SHP77 (cell line): Measurements from ENCODE around the gene CYP1A1.
A peak's percentile ranks its signal among the peaks of the same experiment; 100 is the strongest.

ENCODE experiments used
- DNase-seq, 2 experiments: peaks; one replicate each; lab custom pipeline; 2025; lab: John Stamatoyannopoulos, UW

Gene CYP1A1, protein sequence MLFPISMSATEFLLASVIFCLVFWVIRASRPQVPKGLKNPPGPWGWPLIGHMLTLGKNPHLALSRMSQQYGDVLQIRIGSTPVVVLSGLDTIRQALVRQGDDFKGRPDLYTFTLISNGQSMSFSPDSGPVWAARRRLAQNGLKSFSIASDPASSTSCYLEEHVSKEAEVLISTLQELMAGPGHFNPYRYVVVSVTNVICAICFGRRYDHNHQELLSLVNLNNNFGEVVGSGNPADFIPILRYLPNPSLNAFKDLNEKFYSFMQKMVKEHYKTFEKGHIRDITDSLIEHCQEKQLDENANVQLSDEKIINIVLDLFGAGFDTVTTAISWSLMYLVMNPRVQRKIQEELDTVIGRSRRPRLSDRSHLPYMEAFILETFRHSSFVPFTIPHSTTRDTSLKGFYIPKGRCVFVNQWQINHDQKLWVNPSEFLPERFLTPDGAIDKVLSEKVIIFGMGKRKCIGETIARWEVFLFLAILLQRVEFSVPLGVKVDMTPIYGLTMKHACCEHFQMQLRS

DNA sequence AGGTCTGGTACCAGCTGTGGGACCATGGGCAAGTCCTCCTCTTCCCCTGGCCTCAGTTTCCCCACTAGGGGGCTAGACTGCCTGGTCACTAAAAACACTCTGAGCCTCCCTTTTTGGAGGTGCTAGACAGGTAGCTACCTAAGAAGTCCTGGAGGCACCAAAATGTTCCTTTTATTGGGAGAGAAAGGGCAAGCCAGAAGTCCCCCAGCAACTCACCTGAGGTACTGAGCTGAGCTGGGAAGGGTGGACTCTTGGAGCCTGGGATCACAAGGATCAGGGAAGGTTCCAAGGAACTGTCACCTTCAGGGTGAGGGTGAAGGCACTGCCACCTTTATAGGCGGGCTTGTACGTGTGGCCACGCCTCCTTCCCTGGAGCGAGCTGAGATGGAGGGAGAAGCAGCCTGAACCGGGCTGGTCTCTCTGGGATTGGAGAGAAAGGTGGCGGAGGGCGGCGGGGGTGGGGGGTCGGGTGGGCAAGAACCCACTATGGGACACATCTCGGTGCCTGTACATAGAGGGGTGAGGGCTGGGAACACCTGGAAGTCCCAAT, at the start of gene CYP1A1:
Gene CYP1A1, minus strand, starts transcription at position 304 of the 550 bp plus-strand sequence. CDS start 2,431 bp downstream, outside the sequence.
- peak in 1 of 2 experiments; percentile 10 for DNase-seq

DNA sequence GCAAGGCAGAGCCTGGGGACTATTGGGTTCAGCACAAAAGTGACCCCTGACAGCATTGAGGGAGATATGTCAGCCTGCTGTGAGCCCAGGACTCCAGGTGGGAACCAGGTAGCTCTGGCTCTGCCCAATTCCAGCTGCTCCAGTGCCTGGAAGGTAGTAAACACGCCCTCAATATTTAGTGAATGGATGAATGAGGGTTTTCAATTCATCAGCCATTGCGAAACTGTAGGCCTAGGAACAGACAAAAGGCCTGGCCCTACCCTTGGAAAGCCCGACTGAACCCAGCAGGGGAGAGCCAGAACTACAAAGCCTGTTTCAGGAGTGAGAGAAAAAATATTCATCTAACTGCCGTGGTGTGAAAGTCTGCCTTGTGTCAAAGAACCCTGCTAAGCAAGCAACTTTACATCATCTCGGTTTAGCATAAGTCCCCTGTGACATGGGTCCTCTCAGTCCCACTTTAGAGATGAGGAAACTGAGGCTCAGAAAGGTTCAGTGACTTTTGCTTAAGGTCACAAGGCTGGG, 48.5 kb upstream of the CYP1A1 start:
- DNase-seq, result no peak

DNA sequence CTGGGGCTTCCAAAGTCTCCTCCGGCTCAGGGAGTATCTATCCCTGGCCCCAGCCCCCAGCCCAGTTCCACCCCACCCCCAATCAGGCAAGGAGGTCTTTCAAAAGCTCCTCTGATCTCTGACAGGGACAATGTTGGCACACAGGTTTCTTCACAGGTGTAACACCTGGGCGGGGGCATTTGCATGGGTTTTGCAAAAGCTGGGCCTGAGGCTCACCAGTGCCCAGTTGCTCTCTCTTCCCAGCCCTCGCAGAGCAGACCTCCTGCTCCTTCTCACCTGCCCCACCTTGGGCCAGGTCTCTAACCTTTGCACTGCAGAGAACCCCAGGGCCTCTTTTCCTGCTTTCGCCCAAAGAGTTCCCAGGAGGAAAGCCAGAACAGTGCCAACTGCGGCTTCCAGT, 48.0 kb upstream of the CYP1A1 start:
- DNase-seq, result no peak

DNA sequence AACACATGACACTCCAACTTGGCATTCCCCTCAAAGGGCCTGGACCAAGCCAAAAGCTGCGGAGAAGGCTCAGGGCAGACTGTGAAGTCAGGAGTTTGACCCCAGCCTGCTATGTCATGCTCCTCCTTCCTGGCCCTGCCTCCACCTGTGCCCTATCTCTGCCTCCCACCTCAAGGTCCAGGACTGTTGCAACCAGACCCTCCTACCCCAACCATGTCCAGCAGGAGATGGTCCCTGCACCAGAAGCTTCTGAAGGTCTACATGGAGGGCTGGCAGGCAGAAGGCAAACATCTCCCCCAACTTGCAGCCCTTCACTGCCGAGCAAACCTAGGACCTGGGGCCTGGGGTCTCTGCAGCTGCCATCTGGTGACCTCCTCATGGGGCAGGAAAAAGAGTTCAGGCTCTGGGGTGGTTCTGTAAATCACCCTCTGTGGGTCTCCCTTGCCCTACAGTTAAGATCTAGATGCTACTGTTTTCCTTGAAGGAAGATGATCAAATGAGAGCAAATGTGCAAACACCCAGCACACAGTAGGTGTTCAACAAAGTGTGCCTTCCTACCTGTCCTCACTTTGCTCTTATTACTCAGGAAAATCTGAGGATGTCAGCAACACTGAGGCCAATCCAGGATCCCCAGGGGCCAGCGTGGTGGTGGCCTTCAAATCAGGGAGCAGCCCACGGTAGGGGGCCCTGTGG, 45.0 kb upstream of the CYP1A1 start:
- no peak for DNase-seq

DNA sequence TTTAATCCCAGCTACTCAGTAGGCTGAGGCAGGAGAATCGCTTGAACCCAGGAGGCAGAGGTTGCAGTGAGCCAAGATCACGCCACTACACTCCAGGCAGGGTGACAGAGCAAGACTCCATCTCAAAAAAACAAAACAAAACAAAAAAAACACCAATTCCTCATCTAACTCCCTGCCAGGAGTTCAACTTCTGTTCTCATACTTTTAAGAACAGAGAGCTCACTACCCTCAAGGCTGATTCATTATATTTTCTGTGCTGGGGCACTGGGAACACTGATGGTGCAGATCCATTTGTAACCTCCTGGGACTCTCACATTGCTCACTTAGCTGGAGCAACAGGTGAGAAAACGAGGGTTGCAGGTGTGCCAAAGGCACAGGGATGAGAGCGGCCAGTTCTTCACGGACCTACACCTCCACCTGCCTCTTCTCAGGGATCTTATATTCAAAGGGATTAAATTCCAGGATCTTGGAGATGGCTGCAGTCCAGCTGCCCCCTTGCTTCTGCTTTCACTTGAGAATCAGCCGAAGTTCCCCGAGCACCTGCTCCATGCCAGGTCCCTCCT, 44.2 kb upstream of the CYP1A1 start:
- no peak for DNase-seq

DNA sequence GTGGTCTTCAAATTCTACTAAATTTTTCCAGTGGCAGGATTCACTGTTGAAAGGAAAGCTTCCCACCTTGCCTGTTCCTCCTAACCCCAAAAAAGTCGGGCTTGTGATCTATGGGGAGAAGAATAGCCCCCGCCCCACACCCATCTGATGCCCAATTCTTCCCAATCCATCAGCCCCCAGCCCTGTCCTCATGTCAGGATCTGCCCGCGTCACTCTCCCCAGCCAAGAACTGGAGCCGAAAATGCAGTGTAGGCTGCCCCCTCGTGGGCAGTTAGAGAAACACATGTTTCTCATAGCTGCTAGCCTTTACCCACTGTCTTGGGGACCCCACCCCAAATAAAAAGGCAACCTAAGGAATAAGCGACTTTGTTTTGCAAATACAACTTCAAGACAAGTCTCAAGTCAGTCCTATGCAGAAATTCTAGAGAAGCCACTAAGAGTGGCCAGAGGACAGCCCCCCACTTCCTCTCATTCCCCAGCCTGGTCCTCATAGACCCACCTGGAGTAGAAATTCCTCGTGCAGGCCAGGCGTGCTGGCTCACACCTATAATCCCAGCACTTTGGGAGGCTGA, 43.5 kb upstream of the CYP1A1 start:
- peak in 1 of 2 experiments; percentile 63 for DNase-seq

DNA sequence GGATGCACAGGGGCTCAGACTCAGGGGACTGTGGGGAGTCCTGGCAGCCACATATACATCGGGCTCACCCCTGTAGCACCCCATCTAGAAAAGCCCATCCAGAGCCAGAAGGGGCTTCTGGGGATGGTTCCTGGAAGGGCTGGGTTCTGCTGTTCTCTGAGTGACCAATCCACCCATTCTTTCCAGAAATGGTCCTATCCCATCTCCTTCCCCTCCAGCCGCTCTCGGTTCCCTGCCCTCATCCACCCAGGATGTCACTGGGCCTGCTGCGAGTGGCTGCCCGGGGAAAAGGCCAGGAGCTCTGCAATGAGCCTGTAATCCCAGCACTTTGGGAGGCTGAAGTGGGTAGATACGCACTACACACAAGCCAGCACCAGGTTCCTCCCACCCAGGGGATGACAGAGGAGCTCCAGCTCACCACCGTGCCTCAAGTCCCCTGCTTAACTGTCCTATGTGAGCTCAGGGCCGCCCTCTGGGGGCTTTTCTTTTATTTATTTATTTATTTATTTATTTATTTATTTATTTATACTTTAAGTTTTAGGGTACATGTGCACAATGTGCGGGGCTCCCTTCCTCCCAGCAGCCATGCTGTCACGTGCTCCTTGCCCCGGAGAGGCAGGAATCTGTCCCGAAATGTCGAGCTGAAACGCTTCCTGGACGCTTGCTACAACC, 42.9 kb upstream of the CYP1A1 start:
- DNase-seq, result peak in 1 of 2 experiments; percentile 18

DNA sequence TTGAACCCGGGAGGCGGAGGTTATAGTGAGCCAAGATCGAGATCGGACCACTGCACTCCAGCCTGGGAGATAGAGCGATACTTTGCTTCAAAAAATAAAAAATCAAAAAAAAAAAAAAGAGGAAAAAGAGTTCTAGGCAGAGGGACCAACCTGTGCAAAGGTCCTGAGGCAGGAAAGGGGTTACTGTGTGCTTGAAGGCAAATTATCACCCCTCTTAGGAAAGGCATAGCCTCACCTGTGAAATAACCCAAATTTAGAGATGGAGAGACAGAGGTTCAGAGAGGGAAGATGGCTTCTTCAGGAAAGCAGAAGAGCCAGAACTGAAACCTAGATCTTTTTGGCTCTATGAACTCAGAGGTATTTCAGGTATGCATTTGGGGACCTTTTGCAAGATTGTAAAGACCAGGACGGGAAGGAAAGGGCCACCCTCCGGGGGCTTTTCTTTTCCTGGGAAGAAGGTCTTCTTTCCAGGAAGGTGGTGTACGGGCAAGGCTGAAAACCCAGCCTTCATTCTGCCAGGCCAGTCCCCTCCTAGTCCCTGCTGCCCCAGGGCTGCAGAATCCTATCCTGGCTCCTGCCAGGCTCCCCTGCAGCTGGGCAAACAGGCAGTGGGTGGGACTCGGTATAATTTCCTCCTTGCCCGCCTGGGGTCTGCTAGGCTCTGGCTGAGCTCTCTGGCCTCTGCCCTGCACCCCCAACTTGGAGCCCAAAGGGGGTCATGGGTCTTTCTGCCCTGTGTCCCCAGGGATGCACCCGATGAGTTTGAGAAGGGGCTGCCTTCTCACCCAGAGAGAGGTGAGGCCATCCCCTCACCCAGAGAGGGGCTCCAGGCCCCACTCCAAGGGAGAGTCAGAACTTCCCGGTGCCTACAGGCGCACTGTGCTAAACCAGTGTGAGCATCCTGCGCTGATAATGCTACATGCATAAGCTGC, 42.1 kb upstream of the CYP1A1 start:
- no peak for DNase-seq

DNA sequence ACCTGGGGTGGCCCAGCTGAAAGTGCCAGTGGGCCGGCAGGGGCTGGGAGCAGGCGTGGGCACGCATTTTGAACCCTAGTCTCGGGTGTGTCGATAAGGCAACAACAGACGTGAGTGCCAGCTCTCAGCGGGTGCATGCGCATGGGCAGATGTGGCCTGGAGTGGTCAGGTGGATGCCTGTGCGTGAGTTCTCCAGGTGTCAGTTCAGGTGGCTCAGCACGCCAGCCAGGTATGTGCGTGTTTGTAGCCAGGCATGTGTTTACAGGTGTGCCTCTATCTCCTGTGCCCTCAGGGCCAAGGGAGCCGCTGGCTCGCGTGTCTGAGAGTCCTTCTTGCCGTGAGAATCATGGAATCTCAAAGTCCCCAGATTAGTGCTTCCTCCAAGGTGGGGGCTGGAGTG, 38.1 kb upstream of the CYP1A1 start:
- DNase-seq, result no peak

DNA sequence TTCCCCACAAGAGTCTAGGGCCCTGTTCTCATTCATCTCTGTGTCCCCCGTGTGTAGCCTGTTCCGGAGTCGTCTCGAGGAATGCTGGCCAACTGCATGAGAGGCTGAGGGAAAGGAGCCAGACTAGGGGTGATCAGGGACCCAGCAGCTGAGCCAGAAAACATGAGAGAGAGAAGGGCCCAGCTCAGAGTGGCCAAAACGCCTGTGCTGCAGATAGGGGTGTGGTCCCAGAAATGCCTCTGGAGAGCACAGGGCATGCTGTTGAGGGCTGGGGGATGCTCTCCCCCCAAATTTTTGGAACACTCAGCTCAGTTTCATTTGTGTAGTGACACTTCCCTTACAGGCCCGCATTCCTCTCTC, 37.4 kb upstream of the CYP1A1 start:
- no peak for DNase-seq

DNA sequence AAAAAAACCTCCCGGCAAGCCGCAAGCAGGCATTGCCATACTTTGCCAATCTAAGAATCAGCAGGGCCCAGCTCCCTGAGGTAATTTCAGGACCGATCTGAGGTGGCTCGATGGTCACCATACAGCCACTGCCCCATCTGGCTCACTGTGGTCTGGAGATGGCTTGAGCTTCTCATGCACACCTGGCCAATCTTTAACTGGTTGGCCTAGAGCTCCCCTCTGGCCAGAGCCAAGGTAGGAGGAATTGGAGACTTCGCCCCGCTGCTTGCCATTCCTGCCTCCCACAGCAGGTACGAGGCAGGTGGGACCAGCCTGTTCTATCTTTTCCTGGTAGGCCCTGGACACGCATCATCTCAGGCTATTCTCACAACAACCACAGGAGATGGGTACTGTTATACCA, 33.4 kb upstream of the CYP1A1 start:
- no peak for DNase-seq

DNA sequence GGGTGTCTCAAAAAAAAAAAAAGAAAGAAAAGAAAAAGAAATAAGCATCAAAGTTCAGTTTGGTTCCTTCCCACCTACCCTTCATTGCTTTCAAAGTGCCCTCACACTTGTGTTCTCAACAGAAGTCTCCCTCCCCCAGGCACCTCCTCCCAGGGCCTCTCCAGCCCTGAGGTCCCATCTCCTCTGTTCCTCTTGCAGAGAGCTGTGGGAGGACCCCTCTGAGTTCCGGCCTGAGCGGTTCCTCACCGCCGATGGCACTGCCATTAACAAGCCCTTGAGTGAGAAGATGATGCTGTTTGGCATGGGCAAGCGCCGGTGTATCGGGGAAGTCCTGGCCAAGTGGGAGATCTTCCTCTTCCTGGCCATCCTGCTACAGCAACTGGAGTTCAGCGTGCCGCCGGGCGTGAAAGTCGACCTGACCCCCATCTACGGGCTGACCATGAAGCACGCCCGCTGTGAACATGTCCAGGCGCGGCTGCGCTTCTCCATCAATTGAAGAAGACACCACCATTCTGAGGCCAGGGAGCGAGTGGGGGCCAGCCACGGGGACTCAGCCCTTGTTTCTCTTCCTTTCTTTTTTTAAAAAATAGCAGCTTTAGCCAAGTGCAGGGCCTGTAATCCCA, 29.4 kb upstream of the CYP1A1 start:
- DNase-seq, result no peak

DNA sequence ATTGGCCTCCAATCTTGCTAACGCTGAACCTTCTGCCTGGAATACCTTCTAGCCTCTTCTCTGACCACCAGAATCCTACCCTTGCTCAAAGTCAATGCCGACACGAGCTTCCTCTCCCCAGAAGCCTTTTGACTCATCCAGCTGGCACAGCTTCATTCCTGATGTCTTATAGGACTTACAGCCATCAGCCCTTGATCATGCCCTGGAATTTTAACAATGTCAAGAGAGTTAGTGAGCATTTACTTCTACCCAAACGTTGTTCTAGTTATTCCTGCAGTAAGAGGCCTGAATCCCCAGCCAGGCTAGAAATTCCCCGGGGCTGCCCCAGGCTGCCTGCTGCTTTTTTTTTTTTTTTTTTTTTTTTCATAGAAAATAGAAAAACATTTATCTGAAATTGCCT, 27.2 kb upstream of the CYP1A1 start:
- no peak for DNase-seq

DNA sequence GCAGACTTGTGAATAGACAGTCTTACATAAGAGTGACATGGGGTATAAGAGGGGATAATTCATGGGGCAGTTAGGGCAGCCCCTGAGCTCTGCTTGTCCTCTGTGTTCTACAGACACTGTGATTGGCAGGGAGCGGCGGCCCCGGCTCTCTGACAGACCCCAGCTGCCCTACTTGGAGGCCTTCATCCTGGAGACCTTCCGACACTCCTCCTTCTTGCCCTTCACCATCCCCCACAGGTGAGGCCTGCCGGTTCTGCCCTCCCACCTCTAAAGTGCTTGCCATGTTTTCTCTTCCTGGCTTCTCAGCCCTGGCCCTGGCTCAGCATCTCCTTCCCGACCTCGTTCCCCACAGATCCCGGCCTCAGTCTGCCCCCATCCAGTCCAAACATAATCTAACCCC, 26.7 kb upstream of the CYP1A1 start:
- no peak for DNase-seq

DNA sequence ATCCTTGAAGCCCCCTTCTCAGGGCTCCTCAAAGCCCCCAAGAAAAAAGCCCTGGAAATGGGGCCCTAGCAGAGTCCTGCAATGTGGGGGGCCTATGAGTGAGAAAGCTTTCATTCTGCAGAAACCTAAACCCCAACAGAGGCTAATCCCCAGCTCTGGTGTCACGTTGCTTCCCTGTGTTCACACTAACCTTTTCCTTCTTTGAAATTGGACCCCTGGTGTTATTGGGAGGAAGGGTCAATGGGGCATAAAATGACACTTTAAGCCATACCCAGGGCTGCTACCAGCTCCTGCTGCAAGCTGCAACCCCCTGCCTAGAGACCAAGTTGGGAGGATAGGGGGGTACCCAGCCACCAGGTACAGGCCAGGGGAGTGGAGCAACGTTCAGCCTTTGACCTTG, 25.4 kb upstream of the CYP1A1 start:
- no peak for DNase-seq

DNA sequence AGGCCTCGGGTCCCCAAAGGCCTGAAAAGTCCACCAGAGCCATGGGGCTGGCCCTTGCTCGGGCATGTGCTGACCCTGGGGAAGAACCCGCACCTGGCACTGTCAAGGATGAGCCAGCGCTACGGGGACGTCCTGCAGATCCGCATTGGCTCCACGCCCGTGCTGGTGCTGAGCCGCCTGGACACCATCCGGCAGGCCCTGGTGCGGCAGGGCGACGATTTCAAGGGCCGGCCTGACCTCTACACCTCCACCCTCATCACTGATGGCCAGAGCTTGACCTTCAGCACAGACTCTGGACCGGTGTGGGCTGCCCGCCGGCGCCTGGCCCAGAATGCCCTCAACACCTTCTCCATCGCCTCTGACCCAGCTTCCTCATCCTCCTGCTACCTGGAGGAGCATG, 24.5 kb upstream of the CYP1A1 start:
- no peak for DNase-seq

DNA sequence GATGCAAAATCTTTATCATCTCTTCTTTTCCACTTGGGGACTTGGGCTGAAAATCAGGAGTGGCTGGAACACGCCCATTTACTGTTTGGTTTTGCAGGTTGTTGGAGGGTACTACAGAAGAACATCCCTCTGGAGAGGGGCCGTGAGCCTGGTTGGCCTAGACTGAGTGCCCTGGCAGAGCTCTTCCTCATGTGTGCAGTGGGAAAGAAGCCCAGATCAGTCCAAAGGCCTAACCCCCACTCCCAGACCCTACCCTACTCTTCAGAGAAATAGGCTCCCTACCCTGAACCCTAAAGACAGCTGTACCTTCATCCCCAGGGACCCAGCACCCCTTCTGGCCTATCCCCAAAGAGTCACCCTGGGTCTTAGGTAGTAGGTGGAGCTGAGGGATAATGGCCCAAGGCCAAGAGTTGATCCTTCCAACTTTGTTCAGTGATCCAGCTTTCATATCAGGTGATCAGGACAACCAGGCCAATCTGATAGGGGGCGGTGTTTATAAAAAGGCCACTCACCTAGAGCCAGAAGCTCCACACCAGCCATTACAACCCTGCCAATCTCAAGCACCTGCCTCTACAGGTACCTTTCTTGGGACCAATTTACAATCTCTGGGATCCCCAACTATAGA, 23.1 kb upstream of the CYP1A1 start, which contains the start of gene CYP1A2:
Gene CYP1A2, plus strand, starts transcription at position 524 of the 625 bp plus-strand sequence. CDS start 894 bp downstream, outside the sequence.
- no peak for DNase-seq

DNA sequence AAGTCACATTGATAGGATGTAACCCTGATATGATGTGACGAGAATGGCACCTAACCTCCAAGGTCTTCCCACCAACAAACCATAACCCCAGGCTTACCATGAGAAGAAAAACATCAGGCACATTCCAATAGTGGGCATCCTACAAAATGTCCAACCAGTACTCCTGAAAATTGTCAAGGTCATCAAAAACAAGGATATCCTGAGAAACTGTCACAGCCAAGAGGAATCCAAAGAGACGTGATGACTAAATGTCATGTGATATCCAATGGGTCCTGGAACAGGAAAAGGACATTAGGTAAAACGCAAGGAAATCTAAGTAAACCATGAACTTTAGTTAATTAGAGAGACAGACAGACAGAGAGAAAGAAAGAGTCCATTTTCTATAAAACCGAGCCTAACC, 21.1 kb upstream of the CYP1A1 start:
- no peak for DNase-seq

DNA sequence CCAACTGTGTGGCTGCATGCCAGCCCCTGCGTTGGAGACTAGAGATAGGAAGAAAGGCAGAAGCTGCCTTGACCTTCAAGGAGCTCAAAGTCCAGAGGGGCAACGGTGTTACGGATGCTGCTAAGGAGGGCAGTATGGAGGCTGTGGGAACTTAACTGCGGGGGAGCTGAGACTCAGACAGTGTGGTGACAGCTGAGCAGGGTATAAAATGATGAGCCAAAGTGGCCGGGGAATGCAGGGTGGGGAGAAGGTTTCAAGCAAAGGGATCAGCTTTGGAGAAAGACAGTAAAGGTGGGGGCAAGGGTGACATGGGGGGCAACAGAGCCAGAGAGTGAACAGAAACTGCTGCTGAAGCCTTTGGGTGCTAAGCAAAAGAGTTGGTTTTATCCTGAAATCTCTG, 17.1 kb upstream of the CYP1A1 start:
- DNase-seq, result no peak
